Measurements from ENCODE around the gene TLCD3B.
"Not testable (repeated sequence)": the region's sequence is repeated elsewhere in the genome, so short reads cannot be mapped to it uniquely, and the experiment has no call there.

TLCD3B gene

GRCh38 chr16:30025156-30025555 lies 5.9 kb downstream of the TLCD3B start:
- DNase-seq, result no peak

DNA sequence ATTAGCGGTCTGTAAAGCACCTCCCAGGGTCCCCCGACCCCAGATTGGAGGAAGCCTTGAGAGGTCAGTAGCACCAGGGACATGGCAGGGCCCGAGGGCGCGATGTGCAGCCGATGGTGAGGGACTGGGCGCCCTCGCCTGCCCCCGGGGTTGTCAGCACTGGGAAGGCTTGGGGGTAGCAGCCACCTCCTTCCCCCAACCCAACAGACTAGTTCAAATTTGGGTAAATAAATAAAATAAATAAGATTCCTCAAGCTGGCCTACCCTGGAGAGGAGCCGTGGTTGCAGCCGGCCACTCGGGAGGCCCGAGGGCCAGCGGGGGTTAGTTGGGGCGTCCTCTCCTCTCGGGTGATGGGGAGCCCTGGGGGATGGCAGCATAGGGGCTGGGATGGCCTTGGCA lies 6.6 kb downstream of the TLCD3B start:
- no peak for DNase-seq

- no peak for DNase-seq
Observed at GRCh38 chr16:30023586-30023985, 7.5 kb downstream of the TLCD3B start.

DNA sequence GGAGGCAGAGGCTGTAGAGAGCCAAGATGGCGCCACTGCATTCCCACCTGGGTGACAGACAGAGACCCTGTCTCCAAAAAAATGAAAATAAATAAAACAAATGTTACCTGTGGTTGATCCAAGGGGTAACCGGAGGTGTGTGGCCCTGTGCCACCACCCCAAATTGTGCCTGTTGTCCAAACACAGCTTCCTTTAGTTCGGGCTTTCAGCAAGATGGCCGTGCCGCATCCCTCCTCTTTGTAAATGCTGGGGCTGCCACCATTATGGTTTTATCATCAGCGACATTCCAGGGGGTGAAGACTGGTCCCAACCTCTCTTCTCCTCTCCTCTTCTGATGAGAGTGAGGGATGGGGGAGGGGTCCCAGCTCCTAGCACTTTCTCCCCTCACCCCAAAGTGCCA lies 8.2 kb downstream of the TLCD3B start, which contains the start of gene C16orf92:
C16orf92 (plus strand) TSS at position 312 of the 400 bp plus-strand sequence. CDS start 143 bp downstream, outside the sequence.
- DNase-seq, result no peak

DNA sequence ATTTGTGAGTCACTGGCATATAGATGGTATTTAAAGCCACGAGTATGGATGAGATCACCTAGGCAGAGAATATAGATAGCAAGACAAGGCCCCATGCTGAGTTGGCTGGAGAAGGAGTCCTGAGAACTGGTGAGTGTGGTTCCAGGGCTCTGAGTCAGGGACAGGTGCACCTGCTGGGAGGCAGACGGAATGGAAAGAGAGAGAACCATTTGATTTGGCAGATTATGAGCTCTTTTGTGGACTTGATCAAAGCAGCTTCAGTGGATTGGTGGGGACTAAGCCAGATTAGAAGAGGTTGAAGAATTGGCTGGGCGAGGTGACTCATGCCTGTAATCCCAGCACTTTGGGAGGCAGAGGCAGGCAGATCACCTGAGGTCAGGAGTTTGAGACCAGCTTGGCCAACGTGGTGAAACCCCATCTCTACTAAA lies 12.3 kb downstream of the TLCD3B start:
- no peak for DNase-seq

- DNase-seq, result not testable (repeated sequence)
Observed at GRCh38 chr16:30017937-30018336, 13.1 kb downstream of the TLCD3B start.

- DNase-seq, result no peak
Observed at GRCh38 chr16:30017277-30017656, 13.8 kb downstream of the TLCD3B start.

GRCh38 chr16:30016555-30017276 lies 14.4 kb downstream of the TLCD3B start:
- no peak for DNase-seq

DNA sequence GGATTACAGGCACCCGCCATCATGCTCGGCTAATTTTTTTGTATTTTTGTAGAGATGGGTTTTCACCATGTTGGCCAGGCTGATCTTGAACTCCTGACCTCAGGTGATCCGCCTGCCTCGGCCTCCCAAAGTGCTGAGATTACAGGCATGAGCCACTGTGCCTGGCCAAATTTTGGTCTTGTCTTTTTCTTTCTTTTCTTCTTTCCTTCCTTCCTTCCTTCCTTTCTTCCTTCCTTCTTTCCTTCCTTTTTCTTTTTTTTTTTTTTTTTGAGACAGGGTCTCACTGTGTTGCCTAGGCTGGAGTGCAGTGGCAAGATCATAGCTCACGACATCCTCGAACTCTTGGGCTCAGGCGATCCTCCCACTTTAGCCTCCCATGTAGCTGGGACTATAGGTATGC lies 15.6 kb downstream of the TLCD3B start:
- DNase-seq, result not testable (repeated sequence)

- DNase-seq, result not testable (repeated sequence)
Observed at GRCh38 chr16:30012598-30012997, 18.5 kb downstream of the TLCD3B start.

- DNase-seq, result no peak
Observed at GRCh38 chr16:30011714-30012504, 19.2 kb downstream of the TLCD3B start.

DNA sequence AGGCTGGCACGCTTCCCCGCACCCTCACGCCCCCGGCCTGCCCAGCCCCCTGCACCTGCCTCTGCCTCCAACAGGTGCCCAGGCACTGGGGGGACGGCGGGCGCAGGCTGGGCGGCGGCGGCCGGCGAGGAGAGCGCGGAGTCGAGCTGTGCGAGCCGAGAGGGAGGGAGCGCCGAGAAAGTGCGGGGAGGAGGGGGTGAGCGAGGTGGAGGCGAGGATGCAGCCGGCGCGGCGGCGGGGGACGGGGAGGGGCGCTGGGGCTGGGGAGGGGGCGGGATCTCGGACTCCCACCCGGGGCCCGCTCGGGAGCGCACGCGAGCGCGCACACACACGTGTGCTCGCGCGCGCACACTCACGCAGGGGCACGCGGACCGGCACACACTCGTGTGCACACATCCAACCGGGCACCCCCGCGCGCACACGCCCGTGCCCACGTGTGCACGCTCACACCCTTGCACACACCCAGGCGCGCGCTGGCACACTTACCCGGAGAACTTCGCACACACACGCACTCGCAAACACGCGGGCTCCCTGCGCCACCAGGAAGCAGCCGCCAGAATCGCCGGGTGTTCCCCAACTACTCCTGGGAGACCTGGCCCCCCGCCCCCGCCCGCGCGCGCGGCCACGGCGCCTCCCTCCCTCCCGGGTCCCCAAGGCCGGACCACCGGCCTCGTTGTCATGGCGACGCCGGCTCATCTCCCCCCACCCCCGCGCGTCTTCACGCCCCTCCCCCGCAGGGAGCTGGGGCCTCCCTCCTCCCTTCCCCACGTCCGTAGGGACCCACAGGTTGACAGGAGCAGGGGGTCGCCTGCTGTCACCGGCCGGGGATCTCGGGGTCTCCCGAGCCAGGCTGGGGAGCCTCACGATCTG lies 20.0 kb downstream of the TLCD3B start, which contains the start of gene DOC2A:
DOC2A (minus strand) TSS at position 184 of the 870 bp plus-strand sequence. CDS start 805 bp downstream, outside the sequence.
- no peak for DNase-seq

DNA sequence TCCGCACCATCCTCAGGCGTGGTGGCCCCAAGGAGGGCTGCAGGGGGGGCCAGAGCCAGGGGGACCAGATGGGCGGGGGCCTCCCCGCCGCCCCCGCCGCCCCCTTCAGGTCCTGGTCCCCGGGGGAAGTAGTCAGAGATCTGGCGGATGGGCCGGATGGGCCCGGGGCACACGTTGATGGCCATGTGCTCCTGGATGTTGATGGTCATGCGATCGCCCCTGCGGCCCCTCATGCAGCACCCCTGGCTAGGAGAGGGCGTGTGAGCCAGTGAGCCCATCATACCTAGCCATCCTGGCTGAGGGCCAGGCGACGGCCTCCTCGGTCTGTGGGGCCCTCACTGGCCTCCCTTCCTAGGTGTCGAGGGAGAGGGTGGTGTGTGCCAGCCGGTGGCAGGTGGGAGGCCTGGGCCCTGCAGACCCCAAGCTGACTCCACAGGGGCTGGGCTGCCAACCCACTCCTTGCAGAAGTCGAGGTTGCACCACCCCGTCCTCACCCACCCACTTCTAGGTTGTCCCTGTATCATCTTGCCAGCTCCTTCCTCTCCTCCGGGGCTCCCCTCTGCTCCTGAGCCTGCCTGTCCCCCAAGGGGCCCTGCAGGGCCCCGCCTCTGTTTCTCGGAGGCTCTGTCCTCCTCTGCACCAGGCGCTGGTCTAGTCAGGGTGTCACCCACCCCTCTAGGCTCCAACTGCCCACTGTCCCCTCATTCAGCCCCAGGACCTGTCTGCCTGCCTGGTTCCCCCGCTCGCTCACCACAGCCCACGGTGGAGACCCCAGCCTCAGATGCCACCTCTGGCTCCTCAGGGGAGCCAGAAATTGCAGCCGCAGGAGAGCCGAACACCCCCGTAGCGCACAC lies 20.9 kb downstream of the TLCD3B start:
- DNase-seq, result no peak

- no peak for DNase-seq
Observed at GRCh38 chr16:30009085-30009862, 21.8 kb downstream of the TLCD3B start.

DNA sequence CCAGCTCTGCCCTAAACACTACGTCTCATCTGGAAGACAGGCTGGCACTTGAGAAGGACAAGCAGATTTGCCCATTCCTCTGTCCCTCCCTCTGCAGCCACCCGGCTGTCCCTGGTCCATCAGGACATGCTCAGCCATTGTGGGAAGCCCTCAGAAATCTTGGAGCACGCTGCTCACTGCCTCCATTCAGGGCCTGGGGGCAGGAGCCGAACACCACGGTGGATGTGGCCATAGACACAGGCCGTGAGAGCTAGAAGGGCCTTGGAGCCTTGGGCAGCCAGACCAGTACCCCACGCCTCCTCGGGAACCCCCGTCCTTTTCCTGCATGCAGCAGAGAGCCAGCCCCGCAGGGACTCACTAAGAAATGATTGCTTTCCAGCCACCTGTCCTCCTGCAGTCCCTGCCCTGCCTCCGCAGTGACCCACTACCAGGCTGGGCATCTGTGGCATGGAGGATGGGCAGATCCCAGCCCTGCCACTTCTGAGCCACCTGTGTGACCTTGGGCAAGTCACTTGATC lies 23.6 kb downstream of the TLCD3B start:
- no peak for DNase-seq

DNA sequence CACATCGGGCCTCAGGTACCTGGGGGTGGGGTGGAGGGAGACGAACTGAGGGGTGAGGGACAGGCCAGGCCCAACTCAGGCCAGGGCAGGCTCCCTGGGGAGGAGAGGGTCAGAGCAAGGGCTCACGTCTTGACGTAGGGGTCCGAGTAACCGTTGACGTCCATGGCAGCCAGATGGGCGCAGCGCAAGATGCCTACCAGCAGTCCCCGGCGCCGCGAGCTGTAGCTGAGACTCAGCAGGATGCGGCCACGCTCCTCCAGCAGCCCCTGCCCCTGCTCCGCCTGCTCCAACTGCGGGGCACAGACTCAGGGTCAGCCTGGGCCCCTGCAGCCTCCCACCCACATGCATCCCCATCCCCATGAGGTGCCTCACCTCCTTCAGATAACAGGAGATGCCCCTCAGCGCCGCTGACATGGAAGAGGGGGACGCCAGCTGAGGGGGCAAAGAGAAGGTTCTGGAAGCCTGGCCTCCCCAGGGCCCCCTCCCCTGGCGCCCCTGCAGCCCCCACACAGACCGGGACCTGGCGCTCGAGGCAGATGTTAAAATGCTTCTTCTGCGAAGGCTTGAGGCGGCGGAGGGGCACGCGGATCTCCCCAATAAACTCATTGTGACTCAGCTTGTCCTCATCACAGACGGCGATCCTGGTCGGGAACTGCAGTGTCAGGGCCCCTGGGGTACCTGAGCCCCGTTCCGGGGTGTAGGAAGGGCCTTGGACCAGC lies 24.3 kb downstream of the TLCD3B start:
- no peak for DNase-seq

DNA sequence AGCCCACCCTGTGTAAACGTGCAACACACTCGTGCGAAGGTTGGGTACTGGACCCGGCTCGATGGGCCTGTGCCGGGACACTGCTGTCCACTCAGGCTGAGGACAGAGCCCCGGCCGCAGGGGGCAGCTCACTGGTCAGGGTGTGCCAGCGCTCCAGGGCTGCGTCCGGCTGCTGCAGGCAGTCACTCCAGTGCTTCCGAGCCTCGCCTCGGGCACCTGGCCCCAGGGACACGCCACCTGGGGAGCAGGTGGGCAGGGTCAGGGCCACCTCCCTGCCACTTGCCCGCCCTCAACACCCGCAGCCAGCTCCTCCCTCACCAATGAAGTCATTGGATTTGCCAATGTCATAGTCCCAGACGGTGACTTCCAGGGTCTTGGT lies 25.0 kb downstream of the TLCD3B start:
- no peak for DNase-seq

- peak; percentile 42 for DNase-seq
Observed at GRCh38 chr16:30005341-30006094, 25.6 kb downstream of the TLCD3B start.

GRCh38 chr16:30004811-30005242 lies 26.2 kb downstream of the TLCD3B start:
- no peak for DNase-seq

DNA sequence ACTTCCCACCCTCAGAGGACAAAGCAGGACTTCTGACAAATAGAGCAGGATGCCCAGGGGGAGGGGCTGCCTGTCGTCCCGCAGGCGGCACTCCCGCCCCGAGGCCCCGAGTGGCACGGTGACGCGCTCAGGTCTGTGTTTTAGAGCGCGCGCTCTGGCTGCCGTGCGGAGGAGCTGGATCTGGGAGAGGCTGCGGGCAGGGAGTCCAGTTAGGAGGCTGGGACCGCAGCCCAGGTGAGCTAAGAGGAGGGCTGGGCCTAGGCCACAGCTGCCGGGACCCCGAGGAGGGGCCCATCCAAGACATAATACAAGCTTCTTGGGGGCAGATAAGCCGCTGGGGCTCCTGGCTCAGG lies 26.7 kb downstream of the TLCD3B start:
- no peak for DNase-seq

Measured in inflammatory macrophage treated with lipopolysaccharide for 4 hours (primary cell).